Measurements from ENCODE around the gene VHLL. TPM values are rescaled to one million over a fixed set of nuclear protein-coding genes. Genes with fewer than 3 reads are reported as not detected.
"Not testable (repeated sequence)": the region's sequence is repeated elsewhere in the genome, so short reads cannot be mapped to it uniquely, and the experiment has no call there.

The VHLL gene
- total RNA-seq = not detected in 2 replicates

DNA sequence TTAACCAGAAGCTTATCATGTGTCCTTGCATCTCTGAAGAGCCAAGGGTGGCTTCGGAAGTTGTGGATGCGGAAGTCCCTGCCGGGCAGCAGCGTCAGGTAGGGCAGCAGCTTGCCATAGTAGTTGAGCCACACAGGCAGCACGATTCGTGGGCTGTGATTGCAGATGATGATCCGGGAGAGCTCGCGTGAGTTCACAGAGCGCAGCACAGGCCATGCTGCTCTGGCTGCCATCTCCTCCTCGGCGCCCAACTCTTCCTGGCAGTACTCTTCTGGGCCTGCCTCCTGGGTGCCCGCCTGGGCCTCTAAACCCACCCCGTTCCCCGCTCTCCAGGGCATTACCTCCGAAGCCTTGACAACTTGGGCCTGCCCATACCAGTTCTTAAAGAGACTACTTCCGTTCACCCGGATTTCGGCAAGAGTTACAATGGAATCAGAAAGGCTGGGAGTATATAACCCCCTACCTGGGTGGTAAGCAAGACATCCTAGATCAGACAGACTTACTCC lies at the start of gene VHLL:
Gene VHLL (minus strand): TSS at position 456 of the 506 bp plus-strand sequence. CDS start 118 bp downstream, at position 338.
- TF ChIP-seq CTCF (IDR thresholded peaks at IDR 0.05; ENCODE audit: extremely low read depth, low read depth, low read length) = no peak
- Histone ChIP-seq H3K27me3 (ENCODE audit: insufficient read depth, low read length) (no peaks in the 10 kb centered on the region), H3K9me3 (ENCODE audit: low read depth, low read length) (no peaks in the 10 kb centered on the region), H2AFZ (ENCODE audit: low read length) (no peak within 1 kb of the TSS), H3K4me3 (ENCODE audit: insufficient read depth, low read length) (no peak within 1 kb of the TSS), H3K79me2 (ENCODE audit: insufficient read depth, low read length) (peaks cover 19% of the 10 kb centered on the region), H4K20me1 (ENCODE audit: insufficient read depth, low read length) (no peaks in the 10 kb centered on the region), H3K4me2 (ENCODE audit: insufficient read depth, low read length) (no peak within 1 kb of the TSS), H3K36me3 (ENCODE audit: insufficient read depth, low read length) (no peaks in the 10 kb centered on the region), H3K27ac (ENCODE audit: low read depth, low read length) (no peak within 1 kb of the TSS), H3K4me1 (ENCODE audit: insufficient read depth, low read length) (peaks cover 13% of the 10 kb centered on the region)
- DNase-seq (ENCODE audit: insufficient read length, low spot score, missing footprints) = no peak

- H3K4me2 ChIP-seq (ENCODE audit: insufficient read depth, low read length) = no peak overlapping the region
- peaks cover 11% of the 10 kb centered on the region for H3K4me1 ChIP-seq (ENCODE audit: insufficient read depth, low read length)
- H3K36me3 ChIP-seq (ENCODE audit: insufficient read depth, low read length) = no peaks in the 10 kb centered on the region
- H3K27ac ChIP-seq (ENCODE audit: low read depth, low read length) = no peak overlapping the region
- no peaks in the 10 kb centered on the region for H3K9me3 ChIP-seq (ENCODE audit: low read depth, low read length)
- peak overlapping the region; percentile 6 for H2AFZ ChIP-seq (ENCODE audit: low read length)
- no peaks in the 10 kb centered on the region for H4K20me1 ChIP-seq (ENCODE audit: insufficient read depth, low read length)
- H3K4me3 ChIP-seq (ENCODE audit: insufficient read depth, low read length) = no peak overlapping the region
- no peak for TF ChIP-seq CTCF (IDR thresholded peaks at IDR 0.05; ENCODE audit: extremely low read depth, low read depth, low read length)
- peaks cover 21% of the 10 kb centered on the region for H3K27me3 ChIP-seq (ENCODE audit: insufficient read depth, low read length)
- DNase-seq (ENCODE audit: insufficient read length, low spot score, missing footprints) = peak; percentile 83
- no peaks in the 10 kb centered on the region for H3K79me2 ChIP-seq (ENCODE audit: insufficient read depth, low read length)
These were observed 48.2 kb upstream of the VHLL start for GRCh38 chr1:156347331-156347730.

DNA sequence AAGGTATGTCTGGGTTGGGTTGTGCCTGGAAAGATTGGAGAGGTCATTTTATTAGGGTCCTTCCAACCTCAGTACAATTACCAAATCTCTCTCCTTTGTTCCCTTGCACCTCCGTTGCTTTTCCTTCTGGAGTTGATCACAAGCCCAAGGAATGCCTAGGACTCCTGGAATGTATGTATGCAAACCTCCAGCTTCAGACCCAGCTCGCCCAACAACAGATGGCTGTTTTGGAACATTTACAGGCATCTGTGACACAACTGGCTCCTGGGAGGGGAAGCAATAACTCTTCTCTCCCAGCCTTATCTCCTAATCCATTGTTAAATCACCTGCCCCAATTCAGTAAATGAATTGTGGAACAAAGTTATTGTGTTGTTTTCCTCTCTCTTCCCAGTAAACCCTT lies 47.5 kb upstream of the VHLL start:
- Histone ChIP-seq H3K9me3 (ENCODE audit: low read depth, low read length) (no peaks in the 10 kb centered on the region), H4K20me1 (ENCODE audit: insufficient read depth, low read length) (no peaks in the 10 kb centered on the region), H2AFZ (ENCODE audit: low read length) (no peak overlapping the region), H3K4me2 (ENCODE audit: insufficient read depth, low read length) (no peak overlapping the region), H3K27ac (ENCODE audit: low read depth, low read length) (no peak overlapping the region), H3K4me3 (ENCODE audit: insufficient read depth, low read length) (no peak overlapping the region), H3K36me3 (ENCODE audit: insufficient read depth, low read length) (no peaks in the 10 kb centered on the region), H3K4me1 (ENCODE audit: insufficient read depth, low read length) (peaks cover 11% of the 10 kb centered on the region), H3K79me2 (ENCODE audit: insufficient read depth, low read length) (no peaks in the 10 kb centered on the region), H3K27me3 (ENCODE audit: insufficient read depth, low read length) (peaks cover 21% of the 10 kb centered on the region)
- peak; percentile 21 for DNase-seq (ENCODE audit: insufficient read length, low spot score, missing footprints)
- no peak for TF ChIP-seq CTCF (IDR thresholded peaks at IDR 0.05; ENCODE audit: extremely low read depth, low read depth, low read length)

DNA sequence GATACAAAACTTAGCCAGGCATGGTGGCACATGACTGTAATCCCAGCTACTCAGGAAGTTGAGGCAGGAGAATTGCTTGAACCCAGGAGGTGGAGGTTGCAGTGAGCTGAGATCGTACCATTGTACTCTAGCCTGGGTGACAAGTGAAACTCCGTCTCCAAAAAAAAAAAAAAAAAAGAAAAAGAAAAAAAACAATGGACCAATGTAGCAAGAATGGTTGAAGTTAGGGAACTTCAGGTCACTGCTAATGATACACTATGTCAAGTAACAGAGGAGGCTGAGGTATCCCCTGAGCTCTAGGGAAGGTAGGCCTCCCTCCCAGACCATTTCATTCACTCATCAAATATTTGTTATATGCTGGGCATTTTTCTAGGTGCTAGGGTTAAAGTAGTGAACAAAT lies 46.9 kb upstream of the VHLL start:
- not testable (repeated sequence) for H4K20me1 ChIP-seq (ENCODE audit: insufficient read depth, low read length); H3K4me2 ChIP-seq (ENCODE audit: insufficient read depth, low read length); DNase-seq (ENCODE audit: insufficient read length, low spot score, missing footprints); H3K79me2 ChIP-seq (ENCODE audit: insufficient read depth, low read length); H3K36me3 ChIP-seq (ENCODE audit: insufficient read depth, low read length); H2AFZ ChIP-seq (ENCODE audit: low read length); H3K4me3 ChIP-seq (ENCODE audit: insufficient read depth, low read length); H3K27ac ChIP-seq (ENCODE audit: low read depth, low read length); H3K9me3 ChIP-seq (ENCODE audit: low read depth, low read length)
- Histone ChIP-seq H3K4me1 (ENCODE audit: insufficient read depth, low read length) (peaks cover 11% of the 10 kb centered on the region), H3K27me3 (ENCODE audit: insufficient read depth, low read length) (peaks cover 21% of the 10 kb centered on the region)

Data from osteoblast (primary cell).